Peyer's patch (tissue), 4 donors: ENCODE data around the gene ANGPTL2. TPM values are rescaled to one million over a fixed set of nuclear protein-coding genes. Genes with fewer than 3 reads are reported as not detected.

Source experiments
- DNase-seq, 3 donors: peaks; one replicate each; pipeline ENCODE4 v3.0.0-alpha.2; 2017 to 2019
- H3K27ac ChIP-seq, 4 donors: fragments of 200-600 bp; sonication (generic); one replicate each; pipeline ENCODE4 v1.5.1; 2016 to 2019
- H3K27me3 ChIP-seq, 2 donors: fragments of 200-600 bp; sonication (generic); one replicate each; pipeline ENCODE4 v1.5.1; 2019
- H3K36me3 ChIP-seq, 3 donors: fragments of 200-600 bp; sonication (generic); one replicate each; pipeline ENCODE4 v1.5.1; 2016 to 2019
- H3K4me1 ChIP-seq, 4 donors: fragments of 200-600 bp; sonication (generic); one replicate each; pipeline ENCODE4 v1.5.1; 2016 to 2019
- H3K4me3 ChIP-seq, 4 donors: fragments of 200-600 bp; sonication (generic); 1 replicate in 3 of 4; 2 replicates in 1 of 4; pipeline ENCODE4 v1.5.1; 2016 to 2019; ENCODE audit warnings: mild to moderate bottlenecking in 1 of 4
- H3K9me3 ChIP-seq, 4 donors: fragments of 200-600 bp; sonication (generic); one replicate each; pipeline ENCODE4 v1.5.1; 2016 to 2019; ENCODE audit warnings: mild to moderate bottlenecking in 1 of 4
- CTCF ChIP-seq, 6 experiments: fragments of 450-650 bp in 4 of 6; fragments of 200-600 bp in 2 of 6; sonication (generic) in 1 of 6; IDR thresholded peaks; one replicate each; pipeline ENCODE4 v1.5.1; 2017 to 2019; ENCODE audit warnings: antibody characterized with exemption in 6 of 6, mild to moderate bottlenecking in 3 of 6, moderate library complexity in 1 of 6
- POLR2A ChIP-seq, 2 donors: fragments of 450-650 bp; IDR thresholded peaks; one replicate each; pipeline ENCODE4 v1.5.1; 2017; ENCODE audit warnings: antibody characterized with exemption in 2 of 2, mild to moderate bottlenecking in 2 of 2, moderate library complexity in 2 of 2
- total RNA-seq, 4 donors: library from RNA; depleted of rRNA; stranded (reverse); fragments of >200 nt; gene quantifications; one replicate each; pipeline ENCODE4 v1.1.0, GENCODE V29; 2016

Gene ANGPTL2
- total RNA-seq, 4 donors from 2014 or later: 2.8 to 14.0 (median 11.3) TPM

DNA sequence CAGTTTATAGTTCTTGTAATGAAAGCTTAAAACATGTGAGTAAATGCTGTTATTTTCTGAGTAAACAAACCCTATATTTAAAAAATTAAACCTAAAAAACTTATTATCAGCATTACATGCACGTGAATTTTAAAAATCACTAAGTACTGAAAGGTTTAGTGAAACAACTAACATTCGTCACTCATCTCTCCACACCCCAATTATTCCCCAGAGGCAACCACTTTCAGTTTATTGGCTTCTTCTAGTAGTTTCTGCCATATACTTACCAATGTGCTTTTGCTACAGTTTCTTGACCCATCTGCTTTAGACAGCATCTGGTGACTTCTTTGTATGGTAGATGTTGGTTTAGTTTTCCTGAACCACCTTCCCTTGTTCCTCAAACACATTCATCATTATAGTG lies 58.1 kb downstream of the ANGPTL2 start:
- DNase-seq: no peak
- TF ChIP-seq POLR2A (IDR thresholded peaks at IDR 0.05) (no peak), CTCF (IDR thresholded peaks at IDR 0.05) (no peak)
- Histone ChIP-seq H3K4me1 (no peaks in the 10 kb centered on the region), H3K27me3 (no peaks in the 10 kb centered on the region), H3K27ac (no peak overlapping the region), H3K9me3 (no peaks in the 10 kb centered on the region), H3K4me3 (no peak overlapping the region), H3K36me3 (no peaks in the 10 kb centered on the region)

GRCh38 chr9:127061411-127061810 lies 61.0 kb downstream of the ANGPTL2 start:
- H3K36me3 ChIP-seq: no peaks in the 10 kb centered on the region
- TF ChIP-seq CTCF (IDR thresholded peaks at IDR 0.05) (no peak), POLR2A (IDR thresholded peaks at IDR 0.05) (no peak)
- H3K27me3 ChIP-seq: no peaks in the 10 kb centered on the region
- no peaks in the 10 kb centered on the region for H3K9me3 ChIP-seq
- H3K27ac ChIP-seq: no peak overlapping the region
- DNase-seq: no peak
- H3K4me1 ChIP-seq: peaks cover 0 to 8% (median 0%) of the 10 kb centered on the region in 4 donors
- H3K4me3 ChIP-seq: no peak overlapping the region

- H3K4me1 ChIP-seq: peaks cover 0 to 8% (median 0%) of the 10 kb centered on the region in 4 donors
- no peaks in the 10 kb centered on the region for H3K27me3 ChIP-seq
- H3K27ac ChIP-seq: peak overlapping the region in 1 of 4 donors; percentile 4
- TF ChIP-seq POLR2A (IDR thresholded peaks at IDR 0.05): no peak
- no peak for TF ChIP-seq CTCF (IDR thresholded peaks at IDR 0.05)
- no peaks in the 10 kb centered on the region for H3K36me3 ChIP-seq
- no peak overlapping the region for H3K4me3 ChIP-seq
- no peak for DNase-seq
- no peaks in the 10 kb centered on the region for H3K9me3 ChIP-seq
These were observed 62.6 kb downstream of the ANGPTL2 start for GRCh38 chr9:127059765-127060361.

GRCh38 chr9:127059030-127059429 lies 63.4 kb downstream of the ANGPTL2 start:
- Histone ChIP-seq H3K4me3 (no peak overlapping the region), H3K4me1 (peaks cover 0 to 8% (median 0%) of the 10 kb centered on the region in 4 donors), H3K27ac (peak overlapping the region in 1 of 4 donors; percentile 44), H3K36me3 (no peaks in the 10 kb centered on the region), H3K27me3 (no peaks in the 10 kb centered on the region), H3K9me3 (no peaks in the 10 kb centered on the region)
- TF ChIP-seq POLR2A (IDR thresholded peaks at IDR 0.05) (no peak), CTCF (IDR thresholded peaks at IDR 0.05) (no peak)
- DNase-seq: no peak

GRCh38 chr9:127058645-127059021 lies 63.8 kb downstream of the ANGPTL2 start:
- H3K27ac ChIP-seq: peak overlapping the region in 1 of 4 donors; percentile 44
- H3K36me3 ChIP-seq: no peaks in the 10 kb centered on the region
- no peaks in the 10 kb centered on the region for H3K9me3 ChIP-seq
- H3K27me3 ChIP-seq: no peaks in the 10 kb centered on the region
- H3K4me3 ChIP-seq: no peak overlapping the region
- DNase-seq: no peak
- peaks cover 0 to 8% (median 0%) of the 10 kb centered on the region in 4 donors for H3K4me1 ChIP-seq
- no peak for TF ChIP-seq CTCF (IDR thresholded peaks at IDR 0.05)
- TF ChIP-seq POLR2A (IDR thresholded peaks at IDR 0.05): no peak
